Hepatocyte (in vitro differentiated cells): ENCODE measurements around the gene RNF19B. TPM values are rescaled to one million over a fixed set of nuclear protein-coding genes. Genes with fewer than 3 reads are reported as not detected.

Source experiments
- DNase-seq: peaks from one replicate; pipeline ENCODE4 v3.0.0-alpha.2; 2016; ENCODE audit warnings: low spot score
- H2AFZ ChIP-seq: fragments of 200-600 bp; sonication (generic); 2 replicates; pipeline ENCODE4 v1.6.0; 2016; ENCODE audit warnings: antibody characterized with exemption, mild to moderate bottlenecking
- H3K27ac ChIP-seq: fragments of 200-600 bp; sonication (generic); 2 replicates; pipeline ENCODE4 v1.5.1; 2016; ENCODE audit warnings: mild to moderate bottlenecking
- H3K27me3 ChIP-seq: fragments of 200-600 bp; sonication (generic); 2 replicates; pipeline ENCODE4 v1.6.1; 2016
- H3K36me3 ChIP-seq: fragments of 200-600 bp; sonication (generic); replicated peaks from 2 replicates; pipeline ENCODE4 v1.5.1; 2016; ENCODE audit warnings: low read depth; ENCODE audit not compliant: insufficient read depth
- H3K4me1 ChIP-seq: fragments of 200-600 bp; sonication (generic); 2 replicates; pipeline ENCODE4 v1.5.1; 2016; ENCODE audit warnings: mild to moderate bottlenecking, moderate library complexity; ENCODE audit not compliant: insufficient read depth
- H3K4me2 ChIP-seq: fragments of 200-600 bp; sonication (generic); 2 replicates; pipeline ENCODE4 v1.6.0; 2016
- H3K4me3 ChIP-seq: fragments of 200-600 bp; sonication (generic); 2 replicates; pipeline ENCODE4 v1.5.1; 2016; ENCODE audit warnings: mild to moderate bottlenecking
- H3K79me2 ChIP-seq: fragments of 200-600 bp; sonication (generic); 2 replicates; pipeline ENCODE4 v1.6.0; 2017; ENCODE audit warnings: mild to moderate bottlenecking
- H3K9me2 ChIP-seq: fragments of 200-600 bp; sonication (generic); replicated peaks from 2 replicates; pipeline ENCODE4 v1.6.0; 2017; ENCODE audit warnings: mild to moderate bottlenecking; ENCODE audit not compliant: insufficient read depth
- H3K9me3 ChIP-seq: fragments of 200-600 bp; sonication (generic); 2 replicates; pipeline ENCODE4 v1.5.1; 2016; ENCODE audit warnings: low read depth, mild to moderate bottlenecking
- H4K20me1 ChIP-seq: fragments of 200-600 bp; sonication (generic); 2 replicates; pipeline ENCODE4 v1.6.0; 2016; ENCODE audit warnings: mild to moderate bottlenecking; ENCODE audit not compliant: insufficient read depth, poor library complexity, severe bottlenecking
- EZH2 ChIP-seq: fragments of 200-600 bp; sonication (generic); IDR thresholded peaks from 2 replicates; pipeline ENCODE4 v1.6.1; 2016; ENCODE audit warnings: antibody characterized with exemption, mild to moderate bottlenecking, borderline replicate concordance
- EZH2phosphoT487 ChIP-seq: fragments of 200-600 bp; sonication (generic); IDR thresholded peaks from one replicate; pipeline ENCODE4 v1.6.1; 2018; ENCODE audit warnings: antibody characterized with exemption, mild to moderate bottlenecking, low read depth, moderate library complexity; ENCODE audit not compliant: unreplicated experiment, severe bottlenecking
- WGBS: methylation state at CpG from one replicate; pipeline ENCODE4 v1.1.6; 2016; ENCODE audit warnings: low lambda C conversion rate; ENCODE audit errors: missing lambda C conversion rate; 5-methylcytosine and 5-hydroxymethylcytosine counted together
- polyA plus RNA-seq: library from polyadenylated mRNA; unstranded; fragments of >200 nt; fragmentation: Nextera tagmentation; extraction: Ambion mirVana; gene quantifications from 2 replicates; pipeline ENCODE4 v1.2.1, GENCODE V29; 2016
- total RNA-seq: library from RNA; depleted of rRNA; stranded (reverse); fragments of >200 nt; gene quantifications from 2 replicates; pipeline ENCODE4 v1.2.3, GENCODE V29; 2014
- TF ChIP-seq, protein P1 (sequence below): fragments of 200-600 bp; sonication (generic); IDR thresholded peaks from 2 replicates; pipeline ENCODE4 v1.5.1; 2016; ENCODE audit warnings: antibody characterized with exemption, mild to moderate bottlenecking; ENCODE audit not compliant: poor library complexity

RNF19B gene
- total and polyA plus RNA-seq, 2 experiments from 2014 or later: 15.5 to 16.1 TPM

DNA sequence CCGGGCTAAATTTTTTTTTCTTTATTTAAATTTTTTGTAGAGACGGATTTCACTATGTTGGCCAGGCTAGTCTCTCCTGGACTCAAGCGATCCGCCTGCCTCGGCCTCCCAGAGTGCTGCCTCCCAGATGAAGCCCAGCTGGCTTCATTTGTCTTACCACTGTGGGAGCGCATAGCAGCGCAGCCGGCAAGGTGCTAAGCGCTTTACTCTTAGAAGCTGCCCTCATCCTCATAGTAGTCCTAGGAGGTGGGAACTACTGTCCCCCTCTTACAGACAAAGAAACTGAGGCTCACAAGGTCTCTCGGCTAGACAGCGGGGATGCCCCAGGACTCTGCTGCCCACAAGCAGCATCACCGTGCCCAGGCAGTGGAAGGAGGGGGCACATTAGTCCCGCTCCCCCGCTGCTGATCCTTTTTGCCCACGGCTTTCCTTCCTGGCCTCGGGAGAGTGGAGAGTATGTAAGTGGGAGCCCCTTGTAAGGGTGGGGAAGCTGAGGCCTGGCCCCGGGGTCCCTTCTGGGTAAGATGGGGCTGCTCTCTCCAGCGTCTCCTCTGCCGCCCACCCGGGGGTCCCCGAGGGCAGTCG is 64.1 kb downstream of the RNF19B start:
- H3K9me3 ChIP-seq: no peaks in the 10 kb centered on the region
- peaks cover 4% of the 10 kb centered on the region for H3K4me1 ChIP-seq
- H3K79me2 ChIP-seq: no peaks in the 10 kb centered on the region
- no peak for DNase-seq
- no peaks in the 10 kb centered on the region for H4K20me1 ChIP-seq
- no peak overlapping the region for H3K27ac ChIP-seq
- no peaks in the 10 kb centered on the region for H3K27me3 ChIP-seq
- H2AFZ ChIP-seq: peak overlapping the region; percentile 90
- no peaks in the 10 kb centered on the region for H3K36me3 ChIP-seq
- TF ChIP-seq, protein P1, sequence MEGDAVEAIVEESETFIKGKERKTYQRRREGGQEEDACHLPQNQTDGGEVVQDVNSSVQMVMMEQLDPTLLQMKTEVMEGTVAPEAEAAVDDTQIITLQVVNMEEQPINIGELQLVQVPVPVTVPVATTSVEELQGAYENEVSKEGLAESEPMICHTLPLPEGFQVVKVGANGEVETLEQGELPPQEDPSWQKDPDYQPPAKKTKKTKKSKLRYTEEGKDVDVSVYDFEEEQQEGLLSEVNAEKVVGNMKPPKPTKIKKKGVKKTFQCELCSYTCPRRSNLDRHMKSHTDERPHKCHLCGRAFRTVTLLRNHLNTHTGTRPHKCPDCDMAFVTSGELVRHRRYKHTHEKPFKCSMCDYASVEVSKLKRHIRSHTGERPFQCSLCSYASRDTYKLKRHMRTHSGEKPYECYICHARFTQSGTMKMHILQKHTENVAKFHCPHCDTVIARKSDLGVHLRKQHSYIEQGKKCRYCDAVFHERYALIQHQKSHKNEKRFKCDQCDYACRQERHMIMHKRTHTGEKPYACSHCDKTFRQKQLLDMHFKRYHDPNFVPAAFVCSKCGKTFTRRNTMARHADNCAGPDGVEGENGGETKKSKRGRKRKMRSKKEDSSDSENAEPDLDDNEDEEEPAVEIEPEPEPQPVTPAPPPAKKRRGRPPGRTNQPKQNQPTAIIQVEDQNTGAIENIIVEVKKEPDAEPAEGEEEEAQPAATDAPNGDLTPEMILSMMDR: no peak
- no peak for TF ChIP-seq EZH2phosphoT487
- peak overlapping the region; percentile 98 for H3K4me2 ChIP-seq
- H3K4me3 ChIP-seq: peak overlapping the region; percentile 67
- 35% methylated on average over 22 of the region's 22 CpGs for WGBS
- no peaks in the 10 kb centered on the region for H3K9me2 ChIP-seq

DNA sequence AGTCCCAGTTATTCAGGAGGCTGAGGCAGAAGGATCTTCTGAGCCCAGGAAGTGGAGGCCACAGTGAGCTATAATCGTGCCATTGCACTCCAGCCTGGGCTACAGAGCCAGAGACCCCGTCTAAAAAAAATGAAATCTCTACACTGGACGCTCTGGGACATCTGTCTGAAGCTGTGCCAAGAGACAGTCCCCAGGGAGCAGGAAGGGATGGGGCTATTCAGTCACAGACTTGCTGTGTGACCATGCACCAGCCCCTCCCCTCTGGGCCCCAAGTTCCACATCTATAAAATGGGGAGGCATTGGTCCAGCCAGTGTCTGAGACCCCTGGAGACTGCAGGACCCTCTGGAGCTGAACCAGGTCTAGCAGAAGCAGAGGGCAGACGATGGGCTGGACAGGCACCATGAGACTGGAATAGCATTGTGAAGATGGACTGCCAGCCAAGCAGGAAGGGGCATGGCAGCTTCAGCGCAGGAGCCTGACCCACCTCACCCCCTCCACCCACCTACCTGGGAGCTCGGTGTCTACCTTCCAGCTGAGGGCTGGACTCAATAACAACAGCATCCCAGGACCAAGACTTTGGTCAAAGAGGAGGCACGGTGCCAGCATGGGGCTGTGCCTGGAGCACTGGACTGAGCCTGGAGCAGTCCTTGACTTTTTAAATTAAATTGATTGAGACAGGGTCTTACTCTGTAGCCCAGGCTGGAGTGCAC is 64.9 kb downstream of the RNF19B start:
- no peak overlapping the region for H2AFZ ChIP-seq
- no peak for DNase-seq
- no peaks in the 10 kb centered on the region for H3K27me3 ChIP-seq
- H3K9me2 ChIP-seq: no peaks in the 10 kb centered on the region
- H3K36me3 ChIP-seq: no peaks in the 10 kb centered on the region
- H3K4me3 ChIP-seq: no peak overlapping the region
- H3K4me2 ChIP-seq: peak overlapping the region; percentile 98
- WGBS: 86% methylated on average over 7 of the region's 7 CpGs
- peaks cover 4% of the 10 kb centered on the region for H3K4me1 ChIP-seq
- H3K79me2 ChIP-seq: no peaks in the 10 kb centered on the region
- no peaks in the 10 kb centered on the region for H4K20me1 ChIP-seq
- TF ChIP-seq EZH2phosphoT487: no peak
- TF ChIP-seq, protein P1: no peak
- TF ChIP-seq EZH2: no peak
- no peak overlapping the region for H3K27ac ChIP-seq
- H3K9me3 ChIP-seq: no peaks in the 10 kb centered on the region

DNA sequence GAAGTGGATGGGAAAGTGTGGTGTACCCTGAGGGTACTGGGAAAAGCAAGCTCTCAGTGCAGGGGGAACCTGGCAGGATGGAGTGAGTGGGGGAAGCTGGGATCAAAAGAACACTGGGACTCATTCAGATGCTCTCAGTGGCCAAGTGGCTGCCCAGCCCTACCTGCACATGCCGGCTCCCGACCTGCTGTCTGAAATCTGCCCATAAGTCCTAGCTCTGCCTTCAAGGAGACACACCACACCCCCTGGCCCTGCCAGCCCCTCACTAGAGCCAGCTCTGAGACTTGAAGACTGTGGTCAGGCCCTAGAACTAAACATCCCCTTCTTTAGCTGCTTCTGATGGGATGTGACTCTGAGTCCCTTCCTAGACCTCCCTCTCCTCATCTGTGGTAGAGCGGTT is 65.7 kb downstream of the RNF19B start:
- Histone ChIP-seq H3K36me3 (no peaks in the 10 kb centered on the region), H3K79me2 (no peaks in the 10 kb centered on the region), H3K9me3 (no peaks in the 10 kb centered on the region), H3K4me3 (no peak overlapping the region), H3K27me3 (no peaks in the 10 kb centered on the region), H3K27ac (no peak overlapping the region), H2AFZ (no peak overlapping the region), H3K4me2 (no peak overlapping the region), H4K20me1 (no peaks in the 10 kb centered on the region), H3K4me1 (peaks cover 8% of the 10 kb centered on the region), H3K9me2 (no peaks in the 10 kb centered on the region)
- TF ChIP-seq, protein P1: no peak
- TF ChIP-seq EZH2 (no peak), EZH2phosphoT487 (no peak)
- no peak for DNase-seq
- 86% methylated on average over 3 of the region's 3 CpGs for WGBS
